GM19099 (cell line): Measurements from ENCODE around the gene ATG5.

ENCODE experiments used
- POLR2A ChIP-seq: IDR thresholded peaks from 3 replicates; pipeline ENCODE4 v1.6.1; 2011; ENCODE audit warnings: low read depth; ENCODE audit not compliant: insufficient read length; ENCODE audit errors: extremely low read depth

Gene ATG5

GRCh38 chr6:106161311-106161874 is 164.2 kb downstream of the ATG5 start:
- no peak for TF ChIP-seq POLR2A

GRCh38 chr6:106160189-106160588 is 165.4 kb downstream of the ATG5 start:
- TF ChIP-seq POLR2A: no peak

GRCh38 chr6:106159531-106159940 is 166.0 kb downstream of the ATG5 start:
- TF ChIP-seq POLR2A: no peak

GRCh38 chr6:106158816-106159215 is 166.7 kb downstream of the ATG5 start:
- TF ChIP-seq POLR2A: no peak

DNA sequence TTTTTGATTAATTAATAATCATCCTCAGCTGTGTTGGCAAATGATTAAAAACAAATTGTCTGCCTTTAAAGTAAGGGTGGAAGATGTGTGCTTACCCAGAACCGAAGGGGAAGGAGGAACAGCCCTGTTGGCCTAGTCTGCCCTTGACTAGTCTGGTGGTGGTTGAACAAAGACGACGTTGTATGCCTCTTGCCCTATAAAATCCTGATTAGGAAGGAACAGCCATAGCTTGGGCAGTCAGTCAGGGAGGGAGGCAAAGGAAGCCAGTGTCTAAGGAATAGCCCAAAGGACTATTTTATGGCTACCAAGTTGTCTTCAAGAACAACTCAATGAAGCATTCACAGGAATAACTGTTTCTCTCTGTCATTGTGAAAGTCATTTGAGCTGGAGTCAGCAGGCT is 168.7 kb downstream of the ATG5 start:
- no peak for TF ChIP-seq POLR2A

DNA sequence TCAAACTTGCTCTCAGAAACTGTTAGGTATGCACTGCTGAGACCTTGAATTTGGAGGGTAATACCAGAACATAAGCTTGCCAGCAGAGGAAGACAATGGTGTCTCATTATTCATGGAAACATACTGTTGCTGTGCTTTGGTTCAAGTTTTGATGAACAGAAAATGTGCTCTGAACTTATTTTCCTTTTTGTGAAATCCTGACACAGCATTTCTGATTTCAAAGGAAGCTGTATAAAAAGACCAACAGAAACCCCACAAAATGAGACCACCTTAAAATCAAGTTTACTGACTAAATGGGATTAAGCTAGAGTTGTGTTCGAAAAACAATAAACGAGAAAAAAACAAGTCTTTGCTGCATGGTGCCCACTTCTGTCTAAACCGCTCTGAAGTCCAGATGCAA is 169.1 kb downstream of the ATG5 start:
- TF ChIP-seq POLR2A: no peak

DNA sequence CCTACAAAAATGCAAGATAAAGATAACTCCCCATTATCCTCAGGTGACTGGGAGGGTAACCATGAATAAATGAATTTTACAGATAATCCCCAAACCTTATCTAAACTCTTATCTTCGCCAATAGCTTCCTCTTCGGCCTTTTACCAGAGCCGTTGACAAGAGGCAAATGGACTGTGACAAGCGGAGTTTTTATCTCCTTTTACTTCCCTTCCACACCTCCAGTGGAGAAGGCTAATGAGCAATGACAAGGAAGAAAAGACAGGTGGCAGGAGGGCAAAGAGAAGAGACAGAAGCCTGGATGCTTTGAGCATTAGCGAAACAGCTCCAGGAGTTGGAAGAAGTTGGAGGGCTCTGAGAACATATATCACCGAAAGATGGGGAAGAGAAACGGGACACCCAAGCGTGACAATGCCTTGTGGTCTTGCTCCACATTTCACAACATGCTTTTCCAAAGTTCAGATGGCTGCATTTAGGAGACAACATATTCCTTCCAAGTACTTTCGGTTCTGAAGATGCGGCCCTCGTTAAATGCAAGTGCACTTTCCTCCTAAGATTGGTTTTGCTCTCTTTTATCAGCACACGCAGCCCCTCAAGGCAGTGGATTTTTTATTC is 170.2 kb downstream of the ATG5 start:
- no peak for TF ChIP-seq POLR2A

DNA sequence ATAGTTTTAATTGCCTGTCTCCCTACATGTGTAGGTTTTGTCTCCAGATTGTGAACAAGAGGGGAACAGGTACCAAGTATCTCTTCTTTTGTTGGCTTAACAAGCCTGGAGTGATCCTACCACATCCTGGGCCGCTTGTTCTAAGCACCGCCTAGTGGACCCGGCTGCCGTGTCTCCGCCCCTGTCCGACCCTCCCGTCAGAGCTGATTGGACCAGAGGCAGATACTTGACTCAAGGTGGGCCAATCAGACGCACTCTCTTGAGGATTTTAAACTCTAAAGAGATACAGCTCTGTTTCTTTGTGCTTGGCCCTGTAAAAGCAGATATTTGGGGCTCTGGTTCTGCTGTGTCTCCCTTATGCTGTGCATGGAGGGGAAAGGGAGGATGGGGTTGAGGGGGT is 171.2 kb downstream of the ATG5 start:
- no peak for TF ChIP-seq POLR2A

- no peak for TF ChIP-seq POLR2A
Measured at GRCh38 chr6:106152952-106153351, 172.6 kb downstream of the ATG5 start.

DNA sequence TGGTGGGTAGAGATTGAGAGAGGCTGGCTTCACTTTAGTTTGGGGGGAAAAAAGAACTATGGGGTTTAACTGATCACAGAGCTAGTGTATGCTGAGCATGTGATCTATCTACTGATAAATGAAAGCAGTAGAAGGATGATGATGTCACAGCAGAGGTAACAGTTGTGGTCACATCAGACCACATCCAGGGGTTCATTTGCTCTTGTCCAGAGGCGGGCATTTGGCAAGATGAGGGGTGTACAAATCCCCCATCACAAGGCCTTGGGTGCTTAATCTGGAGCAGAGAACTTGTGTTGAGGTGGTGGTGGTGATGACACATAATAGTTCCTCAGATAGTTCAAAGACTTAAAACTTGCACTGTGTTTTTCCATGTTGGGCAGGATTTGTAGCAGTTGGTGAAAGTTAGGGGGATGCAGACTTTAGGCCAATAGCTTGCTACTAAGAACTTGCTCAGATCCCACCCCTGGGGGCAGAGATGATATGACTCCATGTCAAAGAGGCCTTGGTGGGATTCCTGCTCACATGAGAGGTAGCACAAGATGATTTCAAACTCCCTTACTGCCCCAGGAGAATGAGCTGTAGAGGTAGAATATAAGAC is 176.0 kb downstream of the ATG5 start:
- TF ChIP-seq POLR2A: no peak

DNA sequence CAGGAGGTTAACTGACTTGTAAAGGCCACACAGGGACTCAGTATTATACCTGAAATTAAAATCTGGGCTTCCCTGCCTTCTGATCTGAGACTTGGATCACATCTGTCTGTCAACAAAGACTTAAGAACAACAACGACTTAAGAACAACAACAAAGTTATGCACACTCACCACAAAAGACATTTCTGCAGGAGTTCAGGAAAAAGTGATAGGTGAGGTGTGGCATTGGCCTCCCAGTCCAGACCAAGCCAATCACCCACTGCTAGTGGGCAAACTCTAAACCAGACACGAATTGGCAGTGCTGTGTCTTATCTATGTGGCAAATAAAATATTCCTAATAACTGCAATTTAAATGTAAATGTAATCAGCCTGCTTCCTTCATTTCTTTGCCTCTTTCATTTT is 178.1 kb downstream of the ATG5 start:
- no peak for TF ChIP-seq POLR2A

- TF ChIP-seq POLR2A: no peak
Measured at GRCh38 chr6:106146852-106147351, 178.7 kb downstream of the ATG5 start.

DNA sequence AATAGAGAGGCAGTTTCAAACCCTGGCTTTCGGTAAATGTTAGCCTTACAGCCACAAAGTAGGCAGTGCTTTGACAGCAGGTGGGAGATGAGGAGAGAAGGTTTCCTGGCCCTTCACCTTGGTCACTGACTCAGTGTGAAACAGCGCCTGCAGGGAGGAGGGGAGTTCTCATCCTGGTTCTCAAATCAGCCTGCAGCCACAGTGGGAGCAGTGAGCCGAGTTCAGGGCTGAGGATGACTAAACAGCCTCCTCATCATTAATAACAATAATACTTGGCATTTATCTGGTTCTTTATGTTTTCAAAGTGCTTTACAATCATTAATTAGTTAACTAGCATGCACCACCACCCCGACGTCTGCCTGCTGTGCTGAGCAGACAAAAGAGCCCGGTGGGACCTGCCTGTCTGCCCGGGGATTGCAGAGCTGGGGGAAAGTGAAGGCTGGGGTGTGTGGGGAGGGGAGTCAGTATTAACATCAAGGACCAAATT is 179.8 kb downstream of the ATG5 start:
- TF ChIP-seq POLR2A: no peak

DNA sequence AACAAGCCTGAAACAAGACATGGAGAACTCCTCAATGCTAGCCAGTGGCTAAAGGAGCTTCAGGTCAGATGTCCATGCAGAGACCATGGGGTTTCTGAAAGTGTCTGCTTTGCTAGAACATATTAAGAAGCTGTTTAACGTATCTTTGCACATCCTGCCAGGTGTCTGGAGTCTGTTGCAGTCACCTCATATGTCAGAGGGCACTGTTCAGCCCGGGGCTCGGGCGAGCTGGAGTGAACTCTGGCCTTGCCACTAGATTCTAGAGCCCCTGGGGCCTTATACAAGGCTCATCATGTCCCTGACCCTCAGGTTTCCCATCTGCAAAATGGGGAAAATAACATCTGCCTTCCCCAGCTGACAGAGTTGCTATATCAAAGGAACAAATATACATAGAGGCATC is 180.4 kb downstream of the ATG5 start:
- TF ChIP-seq POLR2A: no peak

- no peak for TF ChIP-seq POLR2A
Measured at GRCh38 chr6:106143665-106144064, 181.9 kb downstream of the ATG5 start.

GRCh38 chr6:106142876-106143431 is 182.6 kb downstream of the ATG5 start:
- no peak for TF ChIP-seq POLR2A
